ENCODE data around the gene OR10H4.
"Not testable (repeated sequence)": the region's sequence is repeated elsewhere in the genome, so short reads cannot be mapped to it uniquely, and the experiment has no call there.

Gene OR10H4

GRCh38 chr19:15948223-15949058 is at the start of gene OR10H4:
OR10H4 (plus strand) TSS chr19:15949008; CDS start chr19:15949008, 0 bp downstream.
- DNase-seq (ENCODE audit: low read depth), result no peak

GRCh38 chr19:15899561-15899960 is 49.2 kb upstream of the OR10H4 start:
- not testable (repeated sequence) for DNase-seq (ENCODE audit: low read depth)

GRCh38 chr19:15900032-15900431 is 48.8 kb upstream of the OR10H4 start:
- not testable (repeated sequence) for DNase-seq (ENCODE audit: low read depth)

- no peak for DNase-seq (ENCODE audit: low read depth)
Observed at GRCh38 chr19:15900504-15900903, 48.3 kb upstream of the OR10H4 start.

GRCh38 chr19:15902254-15902653 is 46.6 kb upstream of the OR10H4 start:
- DNase-seq (ENCODE audit: low read depth), result no peak

GRCh38 chr19:15902898-15903297 is 45.9 kb upstream of the OR10H4 start:
- not testable (repeated sequence) for DNase-seq (ENCODE audit: low read depth)

GRCh38 chr19:15905026-15905425 is 43.8 kb upstream of the OR10H4 start:
- DNase-seq (ENCODE audit: low read depth), result no peak

GRCh38 chr19:15911599-15912235 is 37.1 kb upstream of the OR10H4 start:
- DNase-seq (ENCODE audit: low read depth), result no peak

GRCh38 chr19:15913384-15913783 is 35.4 kb upstream of the OR10H4 start:
- DNase-seq (ENCODE audit: low read depth), result no peak

GRCh38 chr19:15913830-15914229 is 35.0 kb upstream of the OR10H4 start:
- no peak for DNase-seq (ENCODE audit: low read depth)

- DNase-seq (ENCODE audit: low read depth), result no peak
Observed at GRCh38 chr19:15915109-15915508, 33.7 kb upstream of the OR10H4 start.

- no peak for DNase-seq (ENCODE audit: low read depth)
Observed at GRCh38 chr19:15919243-15919642, 29.6 kb upstream of the OR10H4 start.

GRCh38 chr19:15922021-15922420 is 26.8 kb upstream of the OR10H4 start:
- no peak for DNase-seq (ENCODE audit: low read depth)

- DNase-seq (ENCODE audit: low read depth), result no peak
Observed at GRCh38 chr19:15923702-15924101, 25.1 kb upstream of the OR10H4 start.

GRCh38 chr19:15926484-15926883 is 22.3 kb upstream of the OR10H4 start:
- no peak for DNase-seq (ENCODE audit: low read depth)

- no peak for DNase-seq (ENCODE audit: low read depth)
Observed at GRCh38 chr19:15928321-15928720, 20.5 kb upstream of the OR10H4 start.

GRCh38 chr19:15933761-15934331 is 15.0 kb upstream of the OR10H4 start:
- DNase-seq (ENCODE audit: low read depth), result not testable (repeated sequence)

- no peak for DNase-seq (ENCODE audit: low read depth)
Observed at GRCh38 chr19:15934332-15935078, 14.3 kb upstream of the OR10H4 start, which contains the start of gene CYP4F11. CYP4F11 (minus strand) TSS chr19:15934529; CDS start chr19:15934408, 121 bp downstream.

- DNase-seq (ENCODE audit: low read depth), result no peak
Observed at GRCh38 chr19:15935167-15935702, 13.6 kb upstream of the OR10H4 start.

GRCh38 chr19:15936173-15936572 is 12.6 kb upstream of the OR10H4 start:
- no peak for DNase-seq (ENCODE audit: low read depth)

- DNase-seq (ENCODE audit: low read depth), result no peak
Observed at GRCh38 chr19:15936950-15937349, 11.9 kb upstream of the OR10H4 start.

GRCh38 chr19:15937771-15938170 is 11.0 kb upstream of the OR10H4 start:
- DNase-seq (ENCODE audit: low read depth), result no peak

All from stromal cell of bone marrow (primary cell).